ENCODE measurements around the gene TRPC6.

- TF ChIP-seq CTCF (IDR thresholded peaks at IDR 0.05; ENCODE audit: insufficient read depth, low read length, poor library complexity, severe bottlenecking) (no peak), EZH2phosphoT487 (conservative IDR thresholded peaks at IDR 0.05; ENCODE audit: low read length) (no peak)
These were observed 142.1 kb downstream of the TRPC6 start for GRCh38 chr11:101441747-101442146.
